ENCODE results near the gene RNF32. TPM values are rescaled to one million over a fixed set of nuclear protein-coding genes. Genes with fewer than 3 reads are reported as not detected.

RNF32 gene
- polyA plus RNA-seq, 3 donors: 0.03 to 0.13 TPM; not detected in 1

- Histone ChIP-seq H3K27ac (ENCODE audit: low read depth in 1 of 2, low read length in 2 of 2) (no peak overlapping the region), H3K4me1 (ENCODE audit: control insufficient read depth in 1 of 2, insufficient read depth in 2 of 2, low read length in 2 of 2) (no peaks in the 10 kb centered on the region), H3K36me3 (replicated peaks in 1 of 2; ENCODE audit: control insufficient read depth in 1 of 2, insufficient read depth in 2 of 2, low read length in 2 of 2) (peaks cover 13 to 66% of the 10 kb centered on the region in 2 donors), H3K9ac (ENCODE audit: insufficient read depth, low read length, poor library complexity, severe bottlenecking) (no peak overlapping the region), H3K79me2 (ENCODE audit: insufficient read depth, low read length) (no peaks in the 10 kb centered on the region), H3K9me3 (replicated peaks in 1 of 2; ENCODE audit: control insufficient read depth in 1 of 2, insufficient read depth in 1 of 2, low read length in 2 of 2) (no peaks in the 10 kb centered on the region), H3K4me3 (replicated peaks in 1 of 3; ENCODE audit: low read depth in 2 of 3, low read length in 3 of 3) (no peak overlapping the region), H2AFZ (ENCODE audit: insufficient read depth, low read depth, low read length, poor library complexity, severe bottlenecking) (no peak overlapping the region), H4K20me1 (ENCODE audit: insufficient read depth, low read length) (no peaks in the 10 kb centered on the region), H3K27me3 (ENCODE audit: control insufficient read depth in 2 of 2, insufficient read depth in 2 of 2, low read length in 2 of 2) (no peaks in the 10 kb centered on the region), H3K4me2 (replicated peaks; ENCODE audit: extremely low read depth, low read length, poor library complexity, severe bottlenecking) (no peak overlapping the region)
- WGBS (ENCODE audit: insufficient coverage): 97% methylated on average over 10 of the region's 10 CpGs
- no peak overlapping the region for H3K4me3 Mint-ChIP-seq
- peaks cover 42 to 48% of the 10 kb centered on the region in 2 donors for H3K36me3 Mint-ChIP-seq
- H3K9me3 Mint-ChIP-seq: peaks cover 0 to 1% (median 0%) of the 10 kb centered on the region in 7 donors
- H3K4me1 Mint-ChIP-seq: no peaks in the 10 kb centered on the region
- intact Hi-C loops (cut with micrococcal nuclease): no loop called here
- peaks cover 0 to 2% (median 1%) of the 10 kb centered on the region in 3 donors for H3K27me3 Mint-ChIP-seq (ENCODE audit: low read depth in 3 of 3)
- no peak for DNase-seq
- TF ChIP-seq CTCF (IDR thresholded peaks at IDR 0.05): no peak
- peak overlapping the region in 1 of 7 donors; percentile 47 for H3K27ac Mint-ChIP-seq
Observed at GRCh38 chr7:156684251-156684650, 43.7 kb downstream of the RNF32 start.

GRCh38 chr7:156684661-156685060 lies 44.1 kb downstream of the RNF32 start:
- no peak for DNase-seq
- H3K27ac Mint-ChIP-seq: peak overlapping the region in 1 of 7 donors; percentile 47
- no peak overlapping the region for H2AFZ ChIP-seq (ENCODE audit: insufficient read depth, low read depth, low read length, poor library complexity, severe bottlenecking)
- 92% methylated on average over 4 of the region's 4 CpGs for WGBS (ENCODE audit: insufficient coverage)
- H4K20me1 ChIP-seq (ENCODE audit: insufficient read depth, low read length): no peaks in the 10 kb centered on the region
- no peaks in the 10 kb centered on the region for H3K9me3 Mint-ChIP-seq
- peaks cover 0 to 2% (median 1%) of the 10 kb centered on the region in 3 donors for H3K27me3 Mint-ChIP-seq (ENCODE audit: low read depth in 3 of 3)
- no peak overlapping the region for H3K4me3 Mint-ChIP-seq
- H3K27ac ChIP-seq (ENCODE audit: low read depth in 1 of 2, low read length in 2 of 2): no peak overlapping the region
- H3K4me2 ChIP-seq (replicated peaks; ENCODE audit: extremely low read depth, low read length, poor library complexity, severe bottlenecking): no peak overlapping the region
- H3K4me1 Mint-ChIP-seq: no peaks in the 10 kb centered on the region
- H3K9me3 ChIP-seq (replicated peaks in 1 of 2; ENCODE audit: control insufficient read depth in 1 of 2, insufficient read depth in 1 of 2, low read length in 2 of 2): no peaks in the 10 kb centered on the region
- no peak overlapping the region for H3K9ac ChIP-seq (ENCODE audit: insufficient read depth, low read length, poor library complexity, severe bottlenecking)
- peaks cover 10 to 62% of the 10 kb centered on the region in 2 donors for H3K36me3 ChIP-seq (replicated peaks in 1 of 2; ENCODE audit: control insufficient read depth in 1 of 2, insufficient read depth in 2 of 2, low read length in 2 of 2)
- TF ChIP-seq CTCF (IDR thresholded peaks at IDR 0.05): no peak
- H3K4me1 ChIP-seq (ENCODE audit: control insufficient read depth in 1 of 2, insufficient read depth in 2 of 2, low read length in 2 of 2): no peaks in the 10 kb centered on the region
- H3K36me3 Mint-ChIP-seq: peaks cover 37 to 44% of the 10 kb centered on the region in 2 donors
- no peak overlapping the region for H3K4me3 ChIP-seq (replicated peaks in 1 of 3; ENCODE audit: low read depth in 2 of 3, low read length in 3 of 3)
- no peaks in the 10 kb centered on the region for H3K79me2 ChIP-seq (ENCODE audit: insufficient read depth, low read length)
- H3K27me3 ChIP-seq (ENCODE audit: control insufficient read depth in 2 of 2, insufficient read depth in 2 of 2, low read length in 2 of 2): no peaks in the 10 kb centered on the region
- intact Hi-C loops (cut with micrococcal nuclease): no loop called here
